Neural cell (in vitro differentiated cells): Measurements from ENCODE around the gene ITGAV.

ENCODE experiments used
- CTCF ChIP-seq: fragments of 450-650 bp; IDR thresholded peaks from 2 replicates; pipeline ENCODE4 v1.5.1; 2014; ENCODE audit warnings: antibody characterized with exemption, mild to moderate bottlenecking, moderate library complexity; ENCODE audit not compliant: poor library complexity, severe bottlenecking
- EP300 ChIP-seq: fragments of 450-650 bp; conservative IDR thresholded peaks from 2 replicates; pipeline ENCODE4 v1.6.1; 2014; ENCODE audit warnings: antibody characterized with exemption, mild to moderate bottlenecking, moderate library complexity; ENCODE audit not compliant: poor library complexity, severe bottlenecking
- EZH2 ChIP-seq: fragments of 200-600, 300-800 bp; shearing (Covaris generic), sonication (generic); IDR thresholded peaks from 2 replicates; pipeline ENCODE4 v1.6.1; 2014; ENCODE audit warnings: antibody characterized with exemption, low read length, borderline replicate concordance, mild to moderate bottlenecking; ENCODE audit not compliant: insufficient read depth, poor library complexity, severe bottlenecking
- MXI1 ChIP-seq: fragments of 450-650 bp; conservative IDR thresholded peaks from 2 replicates; pipeline ENCODE4 v1.6.1; 2014; ENCODE audit warnings: antibody characterized with exemption, mild to moderate bottlenecking; ENCODE audit not compliant: poor library complexity, severe bottlenecking
- POLR2AphosphoS5 ChIP-seq: IDR thresholded peaks from 2 replicates; pipeline ENCODE4 v1.6.1; 2012
- RAD21 ChIP-seq: fragments of 450-650 bp; conservative IDR thresholded peaks from 2 replicates; pipeline ENCODE4 v1.6.1; 2014; ENCODE audit warnings: antibody characterized with exemption, mild to moderate bottlenecking, moderate library complexity
- REST ChIP-seq: IDR thresholded peaks from 2 replicates; pipeline ENCODE4 v1.6.1; 2012; ENCODE audit warnings: borderline replicate concordance
- SMC3 ChIP-seq: fragments of 450-650 bp; conservative IDR thresholded peaks from 2 replicates; pipeline ENCODE4 v1.6.1; 2014; ENCODE audit warnings: antibody characterized with exemption, mild to moderate bottlenecking, moderate library complexity; ENCODE audit not compliant: poor library complexity
- TAF1 ChIP-seq: IDR thresholded peaks from 2 replicates; pipeline ENCODE4 v1.6.1; 2012; ENCODE audit warnings: low read depth

DNA sequence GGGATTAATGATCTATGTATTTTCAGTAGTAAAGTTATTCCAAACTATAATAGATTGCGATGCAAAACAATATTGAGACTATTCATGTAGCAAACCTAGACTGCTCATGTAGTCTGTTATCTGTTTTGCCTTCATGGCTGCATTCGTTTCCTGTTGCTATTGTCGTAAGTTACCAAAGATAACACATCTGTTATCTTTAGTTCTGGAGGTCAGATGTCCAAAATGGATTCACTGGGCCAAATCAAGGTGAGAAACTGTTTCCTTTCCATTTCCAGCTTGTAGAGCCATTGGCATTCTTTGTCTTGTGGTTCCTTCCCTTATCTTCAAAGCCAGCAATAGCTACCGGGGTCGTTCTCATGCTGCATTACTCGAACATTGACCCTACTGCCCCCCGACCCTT, 20.9 kb downstream of the ITGAV start:
- TF ChIP-seq EZH2 (no peak), CTCF (no peak), TAF1 (no peak), REST (no peak), POLR2AphosphoS5 (no peak), EP300 (no peak), RAD21 (no peak), MXI1 (no peak), SMC3 (no peak)
